ENCODE measurements around the gene NAV2.
A peak's percentile ranks its signal among the peaks of the same experiment; 100 is the strongest.

- no peak for TF ChIP-seq POLR2AphosphoS5 (IDR thresholded peaks at IDR 0.05)
- peak; percentile 49 for TF ChIP-seq CTCF (IDR thresholded peaks at IDR 0.05; ENCODE audit: poor library complexity, severe bottlenecking)
- no peak for TF ChIP-seq REST (IDR thresholded peaks at IDR 0.05; ENCODE audit: borderline replicate concordance)
- no peak for TF ChIP-seq TAF1 (IDR thresholded peaks at IDR 0.05; ENCODE audit: low read depth)
- no peak for TF ChIP-seq SMC3 (conservative IDR thresholded peaks at IDR 0.05; ENCODE audit: poor library complexity)
- TF ChIP-seq EZH2 (IDR thresholded peaks at IDR 0.05; ENCODE audit: borderline replicate concordance, insufficient read depth, low read length, poor library complexity, severe bottlenecking): no peak
- no peak for TF ChIP-seq EP300 (conservative IDR thresholded peaks at IDR 0.05; ENCODE audit: poor library complexity, severe bottlenecking)
Measured at GRCh38 chr11:19808076-19808911, 95.7 kb downstream of the NAV2 start.

All from neural cell (in vitro differentiated cells).